ENCODE results near the gene MYH3.

DNA sequence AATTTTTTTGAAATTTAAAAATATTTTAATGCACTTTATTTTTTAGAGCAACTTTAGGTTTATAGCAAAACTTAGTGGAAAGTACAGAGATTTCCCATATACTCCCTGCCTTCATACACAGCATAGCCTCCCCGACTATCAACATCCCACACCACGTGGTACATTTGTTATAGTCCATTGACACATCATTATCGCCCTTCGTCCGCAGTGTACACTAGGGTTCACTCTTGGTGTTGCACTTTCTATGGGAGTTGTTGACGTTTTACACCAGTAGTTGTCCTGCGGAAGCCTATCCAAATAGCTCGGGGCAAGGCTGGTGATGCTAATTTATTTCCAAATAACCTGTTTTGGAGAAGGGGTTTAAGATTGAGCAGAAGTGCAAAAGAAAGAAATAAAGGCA, 52.6 kb downstream of the MYH3 start:
- no peak for TF ChIP-seq POLR2A (IDR thresholded peaks at IDR 0.05; ENCODE audit: low read length)
- TF ChIP-seq GATA1 (IDR thresholded peaks at IDR 0.05; ENCODE audit: low read depth, low read length): no peak

All from erythroblast (primary cell).